Left forelimb (tissue), 1 donor: ENCODE measurements around the gene VSNL1.

Experiments
- DNase-seq: peaks from one replicate; pipeline ENCODE4 v3.0.0-alpha.2; 2018; ENCODE audit warnings: low spot score

VSNL1 gene

DNA sequence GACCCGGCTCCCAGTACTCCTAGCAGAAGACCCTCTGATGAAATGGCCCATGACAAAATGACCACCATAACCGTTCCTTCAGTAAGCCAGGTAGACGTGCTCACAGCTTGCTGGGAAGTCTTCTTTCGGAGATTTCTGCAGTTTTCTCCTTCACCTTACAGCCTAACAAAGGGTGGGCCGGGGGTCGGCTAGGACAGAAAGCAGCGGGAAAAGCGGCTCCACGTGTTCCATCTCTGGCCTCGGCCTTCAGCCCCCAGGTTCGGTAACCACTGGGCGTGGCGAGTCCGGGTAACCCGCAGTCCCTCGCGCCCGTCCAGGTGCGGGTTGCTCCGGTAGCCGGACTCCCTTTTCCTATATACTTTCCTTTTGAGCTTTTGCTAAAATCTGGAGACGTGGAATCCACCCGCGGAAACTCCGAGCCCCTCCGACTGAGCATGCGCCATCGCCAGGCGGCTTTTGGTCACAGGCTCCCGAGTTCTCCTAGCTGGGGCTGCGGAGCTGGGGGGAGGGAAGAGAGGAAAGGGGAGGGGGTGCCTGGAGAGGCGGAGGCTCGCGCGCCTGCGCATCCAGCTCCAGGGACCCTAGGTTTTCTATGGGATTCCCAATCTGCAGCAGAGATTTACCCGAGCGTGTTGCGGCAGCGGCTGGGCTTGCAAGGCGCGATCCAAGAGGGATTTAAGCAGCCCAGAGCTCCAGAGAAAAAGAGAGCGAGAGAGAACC is at the start of gene VSNL1:
VSNL1 (plus strand) TSS at position 604 of the 720 bp plus-strand sequence. CDS start 51,379 bp downstream, outside the sequence.
- peak; percentile 92 for DNase-seq

- DNase-seq, result no peak
These were observed 44.9 kb upstream of the VSNL1 start for GRCh38 chr2:17495590-17495989.

GRCh38 chr2:17497718-17498117 is 42.8 kb upstream of the VSNL1 start:
- no peak for DNase-seq

GRCh38 chr2:17506736-17507616 is 33.5 kb upstream of the VSNL1 start:
- DNase-seq, result no peak

DNA sequence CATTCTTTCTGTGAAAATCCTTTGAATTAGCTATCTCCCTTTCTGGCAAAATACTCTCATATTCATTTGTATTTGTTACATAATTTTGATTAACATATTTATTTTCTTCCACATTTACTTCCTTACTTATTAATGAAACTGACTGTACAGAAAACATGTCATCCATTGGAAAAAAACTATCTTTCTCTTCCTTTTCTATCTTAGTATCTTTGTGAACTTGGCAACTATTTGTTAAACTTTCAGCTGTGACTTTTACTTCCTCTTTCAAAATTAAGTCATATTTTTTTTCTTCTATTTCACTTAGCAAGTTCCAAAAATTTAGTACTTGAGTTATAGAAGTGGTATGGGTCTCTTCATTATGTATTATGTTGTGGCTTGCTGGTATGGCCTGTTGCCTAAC is 24.8 kb upstream of the VSNL1 start:
- no peak for DNase-seq

DNA sequence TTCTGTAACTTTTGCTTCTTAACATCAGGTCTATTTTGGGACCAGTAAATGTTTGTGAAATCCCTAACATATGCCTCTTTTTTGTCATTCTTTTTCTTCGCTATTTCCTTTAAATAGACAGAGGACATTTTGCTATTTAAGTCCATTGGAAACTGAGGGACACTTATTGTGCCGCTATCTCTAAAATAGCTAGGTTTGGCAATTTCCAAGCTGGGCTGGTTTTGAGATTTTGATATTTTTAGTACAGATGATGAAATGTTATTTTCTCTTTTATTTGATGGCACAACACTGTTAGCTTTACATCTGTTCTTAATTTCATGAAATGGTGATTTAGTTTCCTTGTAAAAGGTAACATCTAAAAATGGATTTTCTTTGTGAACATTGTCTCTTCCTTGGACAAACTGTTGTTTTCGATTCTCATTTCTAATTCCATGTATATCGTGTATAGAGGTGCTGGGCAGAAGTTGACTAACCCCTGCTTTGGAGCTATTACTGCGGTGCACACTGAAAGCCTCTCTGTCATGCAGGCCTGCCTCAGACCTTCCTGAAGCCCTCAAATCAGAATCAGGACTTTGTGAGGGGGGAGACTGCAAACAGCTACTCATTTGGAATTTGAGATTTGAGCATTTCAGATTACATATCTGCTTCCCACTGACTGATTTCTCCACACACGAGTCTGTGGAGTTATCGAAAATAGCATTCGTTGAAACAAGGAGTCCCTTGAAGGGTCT is 22.9 kb upstream of the VSNL1 start:
- DNase-seq, result no peak

DNA sequence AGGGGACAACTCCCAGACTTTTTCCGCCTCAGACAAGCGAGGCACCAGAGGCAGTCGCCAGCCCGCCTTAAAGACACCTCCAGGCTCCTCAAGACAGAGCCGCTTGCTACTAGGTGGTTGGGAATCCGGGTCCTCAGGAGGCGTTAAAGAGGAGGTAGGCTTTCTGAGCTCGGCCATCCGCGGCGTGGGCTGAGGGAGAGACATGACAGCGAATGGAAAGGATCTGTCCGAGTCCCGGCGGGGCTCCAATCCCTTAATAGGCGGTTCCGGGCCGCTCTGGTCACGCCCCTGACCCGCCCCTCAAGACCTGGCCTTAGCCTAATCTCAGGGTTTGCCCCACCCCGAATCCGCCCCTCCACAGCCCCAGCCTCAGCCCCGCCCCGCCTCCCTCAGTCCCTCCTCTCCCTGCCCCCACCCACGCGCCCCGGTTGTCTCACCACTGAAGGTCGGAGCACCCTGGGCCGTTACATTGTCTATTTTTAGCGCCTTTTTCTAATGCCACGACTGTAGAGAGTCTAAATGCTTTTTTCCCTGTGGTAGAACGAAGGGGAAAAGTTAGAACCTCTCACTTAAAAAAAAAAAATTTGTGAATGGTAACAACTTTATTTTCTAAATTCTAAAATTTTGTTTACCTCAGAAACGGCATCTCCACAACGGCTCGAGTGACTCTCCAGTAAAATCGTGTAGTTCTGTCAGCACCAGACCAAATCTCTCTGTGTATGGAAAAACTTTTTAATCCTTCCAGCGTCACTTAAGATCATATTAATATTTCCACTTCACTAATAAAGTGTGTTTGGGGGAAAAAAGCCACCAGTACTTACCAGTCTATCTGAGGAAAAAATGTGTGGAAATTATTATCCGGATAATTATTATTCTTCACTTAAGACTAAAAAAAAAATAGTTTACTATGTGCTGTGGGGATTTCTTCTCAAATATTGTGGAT is 22.0 kb upstream of the VSNL1 start, which contains the start of gene RAD51AP2:
RAD51AP2 (minus strand) TSS at position 229 of the 943 bp plus-strand sequence; CDS start at position 204, 25 bp downstream.
- peak; percentile 92 for DNase-seq

DNA sequence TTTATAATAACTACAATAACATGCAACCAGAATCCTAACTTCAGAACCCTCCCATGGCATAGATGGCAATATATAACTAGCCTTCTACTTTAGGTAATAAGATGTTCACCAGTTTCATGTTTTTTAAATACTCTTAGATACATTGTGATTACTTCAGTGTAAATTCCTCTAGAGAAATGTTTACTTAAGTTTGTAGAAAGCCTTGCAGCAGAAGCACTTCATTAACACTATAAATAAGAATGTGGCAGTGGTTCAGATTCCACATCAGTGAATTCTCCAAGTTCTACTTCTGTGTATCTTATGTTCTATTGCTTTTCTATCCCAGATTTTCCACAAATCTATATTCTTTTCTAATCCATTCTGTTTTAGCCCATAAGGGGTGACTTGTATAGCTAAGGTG is 21.0 kb upstream of the VSNL1 start:
- DNase-seq, result no peak

GRCh38 chr2:17520761-17521160 is 19.7 kb upstream of the VSNL1 start:
- no peak for DNase-seq

GRCh38 chr2:17521621-17522020 is 18.9 kb upstream of the VSNL1 start:
- DNase-seq, result no peak

DNA sequence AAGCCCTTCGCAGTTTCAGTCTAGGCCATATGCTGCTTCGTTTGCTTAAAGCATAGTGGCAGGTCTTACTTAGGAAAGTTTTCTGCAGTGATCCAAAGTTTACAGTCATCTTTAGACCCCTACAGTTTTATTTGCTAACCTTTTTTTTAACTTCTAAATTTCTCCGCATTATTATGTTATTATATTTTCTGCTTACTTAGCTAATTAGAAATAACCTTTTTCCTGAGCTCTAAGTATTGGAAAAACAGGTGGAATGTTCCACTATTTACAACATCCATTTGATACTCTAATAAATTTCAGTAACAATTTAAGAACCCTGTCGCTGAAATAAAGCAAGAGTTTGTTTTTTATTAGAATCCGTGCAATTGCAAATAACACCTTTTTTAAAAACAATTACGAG is 18.2 kb upstream of the VSNL1 start:
- no peak for DNase-seq

DNA sequence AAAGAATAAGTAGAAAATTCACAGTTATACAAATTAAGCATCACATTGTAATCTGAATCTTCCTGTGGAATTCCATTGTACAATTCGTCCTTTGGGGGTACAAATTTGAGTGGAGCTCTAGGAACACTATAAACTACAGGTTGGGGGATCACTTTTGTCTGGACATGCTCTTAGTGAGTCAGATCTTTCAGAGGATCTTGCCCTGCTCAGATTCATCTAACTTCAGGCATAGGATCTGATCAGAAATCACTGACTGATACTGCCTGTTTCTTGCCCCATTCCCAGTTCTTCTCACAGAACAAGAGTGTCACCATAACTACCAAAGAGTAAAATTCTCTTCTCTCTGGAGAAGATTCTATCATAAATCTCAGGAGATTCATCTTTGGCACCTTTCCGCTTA is 10.7 kb upstream of the VSNL1 start:
- DNase-seq, result no peak

DNA sequence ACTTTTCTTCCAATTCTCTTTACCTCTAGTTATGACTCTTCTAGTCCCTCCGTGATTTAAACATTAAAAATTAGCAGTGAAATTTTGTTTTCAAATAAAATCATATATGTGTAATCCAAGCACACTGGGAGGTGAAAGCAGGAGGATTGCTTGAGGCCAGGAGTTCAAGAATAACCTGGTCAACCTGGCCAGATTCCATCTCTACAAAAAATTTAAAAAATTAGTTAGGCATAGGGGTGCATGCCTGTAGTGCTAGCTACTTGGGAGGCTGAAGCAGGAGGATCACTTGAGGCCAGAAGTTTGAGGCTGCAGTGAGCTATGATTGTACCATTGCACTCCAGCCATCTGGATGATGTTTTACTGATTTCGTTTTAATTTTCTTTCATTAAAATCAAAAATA is 7.0 kb upstream of the VSNL1 start:
- DNase-seq, result no peak

GRCh38 chr2:17536416-17536815 is 4.1 kb upstream of the VSNL1 start:
- DNase-seq, result no peak

GRCh38 chr2:17538022-17538843 is 2.3 kb upstream of the VSNL1 start:
- DNase-seq, result no peak

DNA sequence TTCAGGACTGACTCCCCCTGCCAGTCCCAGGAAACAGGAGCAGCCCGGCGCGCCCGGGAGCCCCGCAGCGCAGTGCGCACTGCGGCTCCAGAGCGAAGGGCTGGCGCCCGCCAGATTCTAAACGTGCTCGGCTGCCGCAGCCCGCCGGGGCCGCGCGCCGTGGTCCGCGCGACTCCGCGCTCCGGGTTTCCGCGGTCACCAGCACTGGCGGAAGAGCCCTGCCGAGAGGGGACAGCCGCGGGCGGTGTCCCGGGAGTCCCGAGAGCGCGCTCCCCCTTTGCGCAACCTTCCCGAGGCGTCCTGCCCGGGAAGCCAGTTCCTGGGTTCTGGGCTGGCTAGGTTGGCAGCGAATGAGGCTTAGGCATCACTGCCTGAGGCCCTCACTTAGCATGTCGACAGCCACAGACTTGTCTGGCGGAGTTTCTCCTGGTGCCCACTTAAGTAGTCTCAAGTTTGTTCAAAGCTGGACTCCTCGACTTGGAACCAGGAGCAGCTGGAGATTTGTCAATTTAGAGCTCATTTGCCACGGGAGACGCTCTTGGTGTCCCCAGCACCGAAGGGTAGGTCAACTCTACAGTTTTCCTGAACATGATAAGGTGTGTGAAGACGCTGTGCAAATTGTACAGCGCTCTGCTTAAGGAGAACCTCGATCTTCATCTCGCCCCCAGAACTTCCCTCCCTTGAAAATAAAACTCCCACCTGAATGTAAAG is 1.5 kb upstream of the VSNL1 start:
- peak; percentile 83 for DNase-seq

GRCh38 chr2:17539611-17540092 is 844 bp upstream of the VSNL1 start:
- peak; percentile 57 for DNase-seq

- DNase-seq, result no peak
These were observed 476 bp downstream of the VSNL1 start for GRCh38 chr2:17540813-17541530.

GRCh38 chr2:17541531-17541950 is 1.0 kb downstream of the VSNL1 start:
- DNase-seq, result no peak
